Measurements from ENCODE around the gene ENTHD1.

Gene ENTHD1

GRCh38 chr22:39939830-39940229, 46.3 kb upstream of the ENTHD1 start:
- Histone ChIP-seq H3K4me3 (ENCODE audit: low read depth, low read length) (no peak overlapping the region), H3K9me3 (no peaks in the 10 kb centered on the region), H3K27me3 (peaks cover 27% of the 10 kb centered on the region), H3K4me1 (no peaks in the 10 kb centered on the region; the same call in 1 of the 2 replicates), H3K36me3 (no peaks in the 10 kb centered on the region)
- DNase-seq, result no peak
- TF ChIP-seq, protein P1, sequence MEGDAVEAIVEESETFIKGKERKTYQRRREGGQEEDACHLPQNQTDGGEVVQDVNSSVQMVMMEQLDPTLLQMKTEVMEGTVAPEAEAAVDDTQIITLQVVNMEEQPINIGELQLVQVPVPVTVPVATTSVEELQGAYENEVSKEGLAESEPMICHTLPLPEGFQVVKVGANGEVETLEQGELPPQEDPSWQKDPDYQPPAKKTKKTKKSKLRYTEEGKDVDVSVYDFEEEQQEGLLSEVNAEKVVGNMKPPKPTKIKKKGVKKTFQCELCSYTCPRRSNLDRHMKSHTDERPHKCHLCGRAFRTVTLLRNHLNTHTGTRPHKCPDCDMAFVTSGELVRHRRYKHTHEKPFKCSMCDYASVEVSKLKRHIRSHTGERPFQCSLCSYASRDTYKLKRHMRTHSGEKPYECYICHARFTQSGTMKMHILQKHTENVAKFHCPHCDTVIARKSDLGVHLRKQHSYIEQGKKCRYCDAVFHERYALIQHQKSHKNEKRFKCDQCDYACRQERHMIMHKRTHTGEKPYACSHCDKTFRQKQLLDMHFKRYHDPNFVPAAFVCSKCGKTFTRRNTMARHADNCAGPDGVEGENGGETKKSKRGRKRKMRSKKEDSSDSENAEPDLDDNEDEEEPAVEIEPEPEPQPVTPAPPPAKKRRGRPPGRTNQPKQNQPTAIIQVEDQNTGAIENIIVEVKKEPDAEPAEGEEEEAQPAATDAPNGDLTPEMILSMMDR (IDR thresholded peaks at IDR 0.05; ENCODE audit: low read depth, low read length), result no peak

DNA sequence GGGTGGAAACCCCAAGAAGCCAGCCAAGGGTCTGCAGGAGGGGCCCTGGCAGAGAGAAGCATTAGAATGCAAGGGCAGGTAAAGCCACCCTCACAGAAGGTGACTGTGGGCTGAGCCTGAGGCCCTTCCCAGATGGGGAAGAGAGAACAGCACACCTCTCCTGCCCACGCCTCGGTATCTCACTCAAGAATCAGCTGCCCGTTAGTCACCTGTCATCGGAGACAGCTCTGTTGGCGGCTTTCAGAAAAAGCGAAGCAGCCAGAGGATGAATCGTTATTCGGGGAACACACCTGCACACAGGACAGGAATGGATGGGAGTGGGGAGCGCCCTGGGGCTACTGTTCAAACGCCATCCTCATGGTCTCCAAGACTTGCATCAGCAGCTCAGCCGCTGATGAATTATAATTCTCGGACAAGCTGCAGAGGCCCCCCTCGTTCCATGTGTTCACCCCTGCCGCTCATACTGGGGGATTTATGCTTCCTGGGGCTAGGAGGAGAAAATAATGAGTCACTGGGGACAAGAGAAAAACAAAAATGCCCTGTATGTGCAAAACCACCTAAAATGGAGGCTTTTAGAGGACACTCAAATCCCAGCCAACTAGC, 45.0 kb upstream of the ENTHD1 start:
- Histone ChIP-seq H3K36me3 (no peaks in the 10 kb centered on the region), H3K4me1 (no peaks in the 10 kb centered on the region; the same call in 1 of the 2 replicates), H3K27me3 (peaks cover 37% of the 10 kb centered on the region), H3K4me3 (ENCODE audit: low read depth, low read length) (no peak overlapping the region), H3K9me3 (no peaks in the 10 kb centered on the region)
- no peak for DNase-seq
- TF ChIP-seq, protein P1 (IDR thresholded peaks at IDR 0.05; ENCODE audit: low read depth, low read length), result no peak

- Histone ChIP-seq H3K9me3 (no peaks in the 10 kb centered on the region), H3K4me1 (no peaks in the 10 kb centered on the region; the same call in 1 of the 2 replicates), H3K36me3 (no peaks in the 10 kb centered on the region), H3K27me3 (peaks cover 42% of the 10 kb centered on the region), H3K4me3 (ENCODE audit: low read depth, low read length) (no peak overlapping the region)
- TF ChIP-seq, protein P1 (IDR thresholded peaks at IDR 0.05; ENCODE audit: low read depth, low read length), result no peak
- no peak for DNase-seq
Observed at GRCh38 chr22:39937906-39938305, 44.3 kb upstream of the ENTHD1 start.

- no peak overlapping the region for H3K4me3 ChIP-seq (ENCODE audit: low read depth, low read length)
- no peaks in the 10 kb centered on the region for H3K9me3 ChIP-seq
- TF ChIP-seq, protein P1 (IDR thresholded peaks at IDR 0.05; ENCODE audit: low read depth, low read length), result no peak
- DNase-seq, result no peak
- H3K4me1 ChIP-seq, result no peaks in the 10 kb centered on the region
- H3K36me3 ChIP-seq, result no peaks in the 10 kb centered on the region
- peaks cover 42% of the 10 kb centered on the region for H3K27me3 ChIP-seq
Observed at GRCh38 chr22:39936523-39937145, 43.1 kb upstream of the ENTHD1 start.

- peaks cover 42% of the 10 kb centered on the region for H3K27me3 ChIP-seq
Observed at GRCh38 chr22:39935612-39936011, 42.1 kb upstream of the ENTHD1 start.

More at GRCh38 chr22:39935612-39936011, 42.1 kb upstream of the ENTHD1 start:
- Histone ChIP-seq H3K9me3 (no peaks in the 10 kb centered on the region), H3K4me3 (ENCODE audit: low read depth, low read length) (no peak overlapping the region), H3K4me1 (no peaks in the 10 kb centered on the region), H3K36me3 (no peaks in the 10 kb centered on the region)
- DNase-seq, result no peak
- TF ChIP-seq, protein P1 (IDR thresholded peaks at IDR 0.05; ENCODE audit: low read depth, low read length), result no peak

All from BE2C (cell line).